GM19240 (cell line): ENCODE data around the gene HLA-DOB.
"Not testable (repeated sequence)": the region's sequence is repeated elsewhere in the genome, so short reads cannot be mapped to it uniquely, and the experiment has no call there.

Source experiments
- DNase-seq: peaks from one replicate; pipeline ENCODE4 v3.0.0; 2011; ENCODE audit warnings: low spot score; ENCODE audit not compliant: insufficient read length

HLA-DOB gene

GRCh38 chr6:32815115-32815514, 1.7 kb downstream of the HLA-DOB start:
- DNase-seq = no peak

GRCh38 chr6:32814145-32814544, 2.7 kb downstream of the HLA-DOB start:
- DNase-seq = no peak

- no peak for DNase-seq
Measured at GRCh38 chr6:32809171-32809570, 7.6 kb downstream of the HLA-DOB start.

- no peak for DNase-seq
Measured at GRCh38 chr6:32807020-32807580, 9.7 kb downstream of the HLA-DOB start.

GRCh38 chr6:32805404-32805803, 11.4 kb downstream of the HLA-DOB start:
- not testable (repeated sequence) for DNase-seq

- no peak for DNase-seq
Measured at GRCh38 chr6:32803416-32803815, 13.4 kb downstream of the HLA-DOB start.

- DNase-seq = no peak
Measured at GRCh38 chr6:32799740-32800139, 17.1 kb downstream of the HLA-DOB start.

- DNase-seq = no peak
Measured at GRCh38 chr6:32799168-32799567, 17.6 kb downstream of the HLA-DOB start.

- no peak for DNase-seq
Measured at GRCh38 chr6:32796848-32797776, 19.7 kb downstream of the HLA-DOB start.

GRCh38 chr6:32794510-32794909, 22.3 kb downstream of the HLA-DOB start:
- DNase-seq = no peak

GRCh38 chr6:32792901-32793435, 23.8 kb downstream of the HLA-DOB start:
- DNase-seq = no peak

GRCh38 chr6:32790306-32790705, 26.5 kb downstream of the HLA-DOB start:
- DNase-seq = no peak

GRCh38 chr6:32785781-32786533, 30.8 kb downstream of the HLA-DOB start:
- peak; percentile 27 for DNase-seq

GRCh38 chr6:32782923-32783322, 33.9 kb downstream of the HLA-DOB start:
- DNase-seq = not testable (repeated sequence)

GRCh38 chr6:32779036-32779435, 37.8 kb downstream of the HLA-DOB start:
- DNase-seq = no peak

GRCh38 chr6:32775071-32775470, 41.7 kb downstream of the HLA-DOB start:
- DNase-seq = no peak

GRCh38 chr6:32774426-32774825, 42.4 kb downstream of the HLA-DOB start:
- DNase-seq = no peak

- DNase-seq = no peak
Measured at GRCh38 chr6:32772656-32773055, 44.1 kb downstream of the HLA-DOB start.

GRCh38 chr6:32764048-32764447, 52.8 kb downstream of the HLA-DOB start:
- DNase-seq = no peak

GRCh38 chr6:32763421-32763820, 53.4 kb downstream of the HLA-DOB start, which contains the start of gene HLA-DQB2:
Gene HLA-DQB2 (minus strand): TSS chr6:32763532. CDS start chr6:32763470, 62 bp downstream.
- no peak for DNase-seq
